COLO829 (cell line): ENCODE measurements around the gene SUCO.
A peak's percentile ranks its signal among the peaks of the same experiment; 100 is the strongest.
"Not testable (repeated sequence)": the region's sequence is repeated elsewhere in the genome, so short reads cannot be mapped to it uniquely, and the experiment has no call there.

Experiments used
- DNase-seq: peaks from one replicate; pipeline ENCODE4 v3.0.0; 2012; ENCODE audit warnings: low spot score

The SUCO gene

DNA sequence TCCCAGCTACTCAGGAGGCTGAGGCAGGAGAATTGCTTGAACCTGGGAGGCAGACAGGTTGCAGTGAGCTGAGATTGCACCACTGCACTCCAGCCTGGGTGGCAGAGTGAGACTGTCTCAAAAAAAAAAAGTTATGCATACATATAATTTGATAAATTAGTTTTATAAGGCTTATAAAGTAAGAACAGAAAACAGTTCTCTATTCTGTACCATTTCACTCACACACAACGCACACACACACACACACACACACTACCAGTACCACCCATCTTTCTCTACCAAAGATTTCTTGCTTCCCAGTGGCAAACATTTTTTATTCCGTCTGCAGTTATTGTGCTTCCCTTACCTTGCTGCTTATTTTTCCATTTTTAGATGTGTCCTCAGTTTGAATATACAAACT lies 79.5 kb downstream of the SUCO start:
- no peak for DNase-seq

DNA sequence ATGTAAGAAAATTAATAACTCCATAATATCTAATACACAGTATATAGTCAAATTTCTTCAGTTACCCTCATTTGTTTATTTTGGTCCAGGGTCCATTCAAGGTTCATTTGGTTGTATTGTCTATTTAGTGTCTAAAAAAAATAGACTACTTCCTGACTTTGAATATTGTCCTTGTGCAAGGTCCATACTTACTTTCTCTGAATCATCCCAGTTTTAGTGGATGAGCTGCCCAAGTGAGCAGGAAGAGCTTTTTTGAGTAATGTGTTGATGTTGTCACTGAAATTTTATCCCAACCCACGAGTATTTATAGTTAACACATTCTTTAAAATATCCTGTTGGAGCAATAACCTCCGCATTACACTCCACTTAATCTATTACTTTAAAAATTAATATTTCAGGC lies 80.3 kb downstream of the SUCO start:
- no peak for DNase-seq

DNA sequence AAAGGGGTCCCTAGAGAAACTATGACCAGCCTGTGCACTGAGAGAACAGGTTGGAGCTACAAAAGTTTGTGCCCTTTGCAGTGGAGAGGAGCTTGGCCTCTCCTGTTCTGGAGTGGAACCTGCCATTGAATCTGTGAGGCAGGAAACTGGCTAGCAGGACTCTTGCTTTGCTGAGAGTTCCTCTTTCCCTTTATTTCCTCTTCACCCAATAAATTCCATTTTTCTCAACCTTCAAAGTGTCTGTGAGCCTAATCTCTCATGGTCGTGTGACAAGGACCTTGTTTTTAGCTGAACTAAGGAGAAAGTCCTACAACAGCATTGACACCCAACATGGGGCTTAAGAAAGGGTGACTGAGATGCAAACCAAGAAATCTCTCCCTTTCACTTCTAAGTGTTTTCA lies 83.2 kb downstream of the SUCO start:
- no peak for DNase-seq

DNA sequence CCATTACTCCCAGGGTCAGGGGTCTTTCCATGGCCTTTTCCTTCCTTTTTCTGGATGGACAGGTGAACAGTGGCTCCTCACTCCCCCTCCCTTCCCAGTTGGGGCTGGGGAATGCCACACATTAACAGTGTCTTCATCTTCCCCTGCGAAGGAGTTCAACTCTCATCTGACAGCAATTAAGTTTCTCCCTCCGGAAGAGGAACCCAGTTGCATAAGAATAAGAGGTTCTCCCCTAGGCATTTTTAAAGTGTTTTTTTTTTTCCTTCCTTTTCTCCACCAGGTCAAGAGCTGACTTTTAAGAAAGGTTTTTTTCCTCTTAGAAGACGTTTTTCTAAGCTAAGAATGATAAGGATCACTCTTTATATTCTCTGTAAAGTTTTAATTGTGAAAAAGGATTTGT lies 83.7 kb downstream of the SUCO start:
- DNase-seq: no peak

DNA sequence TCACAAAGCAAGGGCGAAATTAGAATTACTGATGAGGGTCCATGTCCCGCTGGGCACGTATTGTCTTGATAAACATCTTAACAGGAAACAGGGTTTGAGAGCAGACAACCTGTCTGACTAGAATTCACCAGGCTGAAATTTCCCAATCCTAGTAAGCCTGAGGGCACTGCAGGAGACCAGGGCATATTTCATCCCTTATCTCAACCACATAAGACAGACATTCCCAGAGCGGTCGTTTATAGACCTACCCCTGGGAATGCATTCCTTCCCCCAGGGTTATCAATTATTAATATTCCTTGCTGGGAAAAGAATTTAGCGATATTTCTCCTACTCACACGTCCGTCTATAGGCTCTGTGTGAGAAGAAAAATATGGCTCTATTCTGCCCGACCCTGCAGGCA lies 87.7 kb downstream of the SUCO start:
- DNase-seq: not testable (repeated sequence)

DNA sequence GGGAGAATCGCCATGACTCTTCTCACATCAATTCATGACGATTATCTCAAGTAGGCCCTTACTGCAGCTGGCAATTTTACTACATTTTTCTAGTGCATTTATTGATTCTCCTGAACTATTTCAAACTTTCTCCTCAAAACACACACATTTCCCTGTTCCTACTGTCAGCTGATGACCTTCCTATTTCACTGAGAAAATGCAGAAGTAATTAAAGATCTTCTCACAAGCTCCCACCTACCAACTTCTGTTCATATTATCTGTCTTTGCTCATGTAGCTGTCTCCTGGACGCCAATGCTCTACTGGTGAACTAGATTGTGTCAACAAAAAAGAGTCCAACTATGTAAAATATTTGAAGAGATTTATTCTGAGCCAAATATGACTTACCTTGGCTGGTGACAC lies 89.6 kb downstream of the SUCO start:
- DNase-seq: no peak

DNA sequence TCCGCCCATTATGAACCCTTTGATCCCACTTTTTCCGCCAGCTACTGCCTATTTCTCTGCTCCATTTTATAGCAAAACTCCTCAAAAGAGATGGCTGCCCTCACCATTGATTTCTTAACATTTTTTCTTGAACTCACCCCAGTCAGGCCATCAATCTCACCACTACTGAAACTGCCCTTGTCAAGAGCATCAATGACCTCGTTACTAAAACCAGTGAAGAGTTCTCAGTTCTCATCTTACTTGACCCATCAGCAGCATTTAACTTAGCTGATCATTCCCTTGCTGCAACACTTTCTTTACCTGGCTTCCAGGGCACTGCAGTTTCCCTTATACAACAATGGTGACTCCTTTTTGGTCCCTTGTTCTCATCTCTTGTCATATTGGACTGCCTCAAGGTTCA lies 90.8 kb downstream of the SUCO start:
- no peak for DNase-seq

DNA sequence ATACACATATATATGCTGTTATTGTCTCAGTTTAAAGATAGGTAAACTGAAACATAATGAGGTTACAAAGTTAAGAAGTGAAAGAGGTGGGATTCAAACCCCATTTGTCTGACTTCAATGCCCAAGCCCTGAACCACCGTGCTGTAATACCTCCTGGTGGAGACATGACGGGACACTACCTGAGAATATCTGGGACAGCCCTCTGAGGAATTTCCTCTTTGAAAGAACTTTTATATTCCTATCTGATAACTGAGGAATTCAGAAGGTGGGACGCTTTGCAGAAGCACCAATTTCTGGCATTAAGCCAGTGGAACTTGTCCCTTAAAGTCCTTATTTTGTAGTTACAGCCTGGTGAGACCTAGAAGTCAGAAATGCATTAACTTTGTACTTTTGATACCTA lies 93.9 kb downstream of the SUCO start:
- no peak for DNase-seq

DNA sequence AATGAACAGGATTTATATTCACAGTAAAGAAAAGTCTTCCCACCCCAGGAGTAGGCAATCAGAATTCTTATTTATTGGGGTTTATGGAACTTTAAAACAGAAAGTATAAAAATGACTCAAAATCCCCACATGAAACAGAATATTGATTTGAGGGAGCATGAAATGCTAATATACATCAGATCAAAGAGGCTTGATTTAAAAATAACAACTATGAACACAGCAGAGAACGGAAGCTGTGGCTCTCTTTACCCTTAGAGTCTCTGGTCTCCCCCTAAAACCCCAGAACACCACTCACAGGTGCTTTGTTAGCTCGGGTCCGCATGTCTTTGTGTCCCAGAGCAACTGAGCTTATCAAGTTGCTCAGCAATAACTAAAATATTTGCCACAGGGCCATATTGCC lies 94.8 kb downstream of the SUCO start:
- DNase-seq: no peak

DNA sequence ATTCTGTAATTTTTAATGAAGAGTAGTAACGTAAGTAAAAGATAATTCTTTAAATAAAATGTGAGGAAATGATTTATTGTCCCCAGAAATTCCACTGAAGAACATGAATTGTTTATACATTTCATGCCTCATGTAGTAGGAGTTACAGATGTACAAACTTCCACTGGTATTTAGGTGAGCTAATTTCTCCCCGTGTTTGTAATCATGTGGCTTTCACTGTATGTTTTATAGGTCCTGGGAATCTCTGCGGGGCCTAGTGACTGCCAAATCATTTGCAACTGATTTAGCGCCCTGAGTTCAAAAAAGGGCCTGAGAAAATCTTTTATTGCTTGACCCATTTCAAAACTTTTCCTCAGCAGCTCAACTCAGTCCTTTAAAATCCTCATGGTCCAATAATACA lies 95.5 kb downstream of the SUCO start:
- DNase-seq: no peak

DNA sequence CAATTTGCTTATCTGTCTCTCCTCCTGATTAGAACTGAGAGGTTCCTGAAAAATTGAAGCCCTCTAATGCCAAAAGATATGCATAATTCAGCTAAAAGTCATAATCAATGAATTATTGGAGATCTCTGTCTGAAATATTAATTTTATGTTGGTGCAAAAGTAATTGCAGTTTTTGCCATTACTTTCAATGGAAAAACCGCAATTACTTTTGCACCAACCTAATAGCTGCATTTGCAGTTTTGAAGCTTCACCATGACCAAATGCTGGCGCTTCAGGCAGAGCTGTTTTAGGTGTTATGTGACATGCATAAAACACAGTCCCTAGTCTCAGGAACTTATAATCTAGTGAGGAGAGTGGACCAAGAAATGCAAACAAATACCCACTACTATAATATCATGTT lies 96.2 kb downstream of the SUCO start:
- no peak for DNase-seq

DNA sequence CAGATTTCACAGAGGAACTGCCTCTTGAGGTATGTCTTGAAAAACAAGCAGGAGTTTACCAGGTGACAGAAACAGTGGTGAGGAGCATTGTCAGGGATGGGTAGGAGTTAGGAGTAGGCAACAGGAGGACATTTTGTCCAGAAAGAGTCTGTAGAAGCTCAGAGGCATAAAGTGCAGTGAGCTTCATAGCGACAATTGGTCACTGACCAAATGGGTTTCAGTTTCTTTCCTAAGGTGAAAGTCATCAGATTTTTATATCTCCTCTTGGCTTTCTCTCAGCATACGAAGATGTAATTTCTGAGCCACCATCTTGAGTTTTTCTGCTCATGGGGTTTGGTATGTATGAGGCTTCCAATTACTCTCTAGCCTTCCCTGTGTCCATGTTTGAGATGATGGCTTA lies 96.7 kb downstream of the SUCO start:
- DNase-seq: no peak

DNA sequence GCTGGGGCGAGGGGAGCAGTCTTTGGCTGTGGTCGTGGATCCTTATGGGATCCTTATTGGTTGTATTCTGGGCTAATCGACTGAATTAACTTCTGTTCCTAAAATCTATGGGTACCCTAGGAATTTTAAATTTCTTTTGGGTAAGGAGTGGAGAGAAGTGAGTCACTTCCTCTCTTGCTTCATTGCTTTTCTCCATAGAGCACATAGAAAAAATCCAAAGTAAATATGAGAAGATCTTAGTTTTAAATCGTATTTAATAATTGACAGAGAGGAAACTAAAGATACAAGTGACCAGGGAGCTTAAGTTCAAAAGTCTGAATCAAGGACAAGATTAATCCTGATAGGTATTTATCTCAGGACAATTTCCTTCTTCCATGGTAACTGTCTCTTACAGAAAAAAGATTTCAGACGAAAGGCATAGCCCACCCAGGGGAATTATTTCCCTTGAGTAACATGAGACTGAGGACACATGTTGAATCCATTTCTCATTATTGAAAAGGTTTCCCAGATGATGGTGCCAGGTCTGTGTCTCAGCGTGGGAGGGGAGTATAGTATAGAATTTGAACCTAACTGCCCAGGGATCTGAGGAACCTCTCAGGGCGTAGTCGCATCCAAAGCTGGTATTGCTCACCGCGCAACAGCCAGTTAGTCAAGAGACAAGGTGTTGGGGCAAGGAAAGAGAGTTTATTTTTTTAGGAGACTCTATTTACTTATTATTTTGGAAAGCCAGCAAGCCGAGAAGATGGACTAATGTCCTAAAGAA lies 97.3 kb downstream of the SUCO start:
- no peak for DNase-seq

DNA sequence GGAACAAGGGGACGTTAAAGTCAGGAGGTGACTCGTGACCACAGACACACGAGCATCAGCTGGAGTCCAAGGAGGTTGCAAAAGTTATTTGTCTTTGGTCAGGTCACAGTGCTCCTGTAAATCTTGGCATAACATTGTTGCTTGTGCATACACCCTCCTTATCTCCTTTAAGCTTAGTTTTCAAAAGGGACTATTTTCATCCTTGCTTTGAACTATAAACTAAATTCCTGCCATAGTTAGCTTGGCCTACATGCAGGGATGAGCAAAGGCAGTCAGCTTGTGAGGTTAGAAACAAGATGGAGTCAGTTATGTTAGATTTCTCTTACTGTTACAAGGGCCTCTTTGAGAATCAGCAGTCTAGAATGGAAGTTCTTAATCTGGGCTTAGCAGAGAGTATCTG lies 97.9 kb downstream of the SUCO start:
- DNase-seq: no peak

DNA sequence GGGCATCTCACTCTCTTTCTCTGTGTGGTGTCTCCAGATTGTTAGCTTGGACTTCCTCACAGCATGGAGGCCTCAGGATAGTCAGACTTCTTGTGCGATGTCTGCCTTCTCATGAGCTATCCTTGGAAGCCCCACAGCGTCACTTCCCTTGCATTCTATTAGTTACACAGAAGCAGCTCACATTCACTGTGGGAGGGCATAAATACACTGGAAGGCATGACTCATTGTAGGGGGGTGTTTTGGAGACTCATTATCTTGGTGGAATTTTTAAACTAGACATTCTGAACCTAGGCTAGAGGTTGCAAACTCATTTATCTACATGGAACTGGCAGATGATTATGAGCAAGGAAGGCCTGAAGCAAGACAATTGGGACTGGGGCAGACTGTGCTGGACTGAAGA lies 104.6 kb downstream of the SUCO start:
- DNase-seq: peak; percentile 68

DNA sequence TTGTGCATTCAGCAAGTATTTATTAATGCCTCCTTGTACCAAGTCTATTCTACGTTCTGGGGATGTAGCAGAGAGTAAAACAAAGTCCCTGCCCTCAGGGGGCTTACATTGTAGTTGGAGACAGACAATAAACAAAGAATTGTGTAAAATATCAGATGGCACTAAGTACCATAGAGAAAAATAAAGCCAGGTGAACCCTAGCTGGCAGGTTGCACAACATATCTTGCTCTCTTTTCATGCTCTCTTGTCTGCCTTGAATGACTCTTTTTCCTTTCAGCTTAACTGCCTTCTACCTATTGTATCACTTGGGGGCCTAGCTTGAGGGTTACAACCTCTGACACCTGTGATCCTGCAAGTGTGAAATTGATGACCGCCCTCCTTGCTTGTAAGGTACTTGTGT lies 105.3 kb downstream of the SUCO start:
- no peak for DNase-seq

DNA sequence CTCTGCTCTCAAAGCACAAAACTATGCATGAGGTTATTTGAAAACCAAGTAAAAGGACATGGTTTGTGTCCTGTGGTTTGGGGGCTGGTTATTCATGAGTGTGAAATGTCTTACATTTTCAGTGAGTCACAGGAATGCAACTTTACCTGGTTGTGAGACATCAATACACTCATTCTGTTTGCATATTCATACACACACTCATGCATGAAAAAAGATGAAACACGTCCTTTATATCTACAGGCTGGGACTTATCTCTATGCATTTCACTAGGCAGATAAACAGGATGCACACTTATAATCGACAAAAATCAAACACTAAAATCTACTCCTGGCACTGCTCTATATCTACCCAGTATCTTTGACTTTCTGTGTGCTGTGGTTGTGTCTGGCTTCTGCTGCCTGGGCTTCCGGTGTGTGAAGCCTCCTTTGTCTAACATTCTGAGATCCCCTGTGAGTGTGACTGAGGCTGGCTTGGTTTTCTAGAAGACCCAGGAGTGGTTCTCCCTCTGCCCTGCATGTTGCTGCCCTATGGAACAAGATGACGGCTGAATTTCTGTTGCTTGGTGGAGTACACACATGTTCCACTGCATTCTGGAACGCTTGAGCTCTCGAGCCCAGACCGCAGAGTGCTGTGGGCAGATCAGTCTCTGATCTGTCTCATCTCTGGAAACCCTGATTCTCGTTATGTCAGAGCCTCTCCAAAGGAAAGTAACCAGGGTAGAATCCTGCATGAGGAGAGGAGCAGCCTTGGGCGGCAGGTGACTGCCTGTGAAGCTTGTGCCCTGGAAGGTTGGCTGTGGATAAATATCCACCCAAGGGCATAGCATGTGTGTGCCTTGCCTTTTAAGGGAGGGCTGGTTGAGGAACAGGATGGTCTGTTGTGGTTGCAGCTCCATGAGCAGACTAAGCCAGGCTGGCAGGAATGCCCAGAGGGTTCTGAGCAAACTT lies 106.2 kb downstream of the SUCO start:
- DNase-seq: peak; percentile 65

DNA sequence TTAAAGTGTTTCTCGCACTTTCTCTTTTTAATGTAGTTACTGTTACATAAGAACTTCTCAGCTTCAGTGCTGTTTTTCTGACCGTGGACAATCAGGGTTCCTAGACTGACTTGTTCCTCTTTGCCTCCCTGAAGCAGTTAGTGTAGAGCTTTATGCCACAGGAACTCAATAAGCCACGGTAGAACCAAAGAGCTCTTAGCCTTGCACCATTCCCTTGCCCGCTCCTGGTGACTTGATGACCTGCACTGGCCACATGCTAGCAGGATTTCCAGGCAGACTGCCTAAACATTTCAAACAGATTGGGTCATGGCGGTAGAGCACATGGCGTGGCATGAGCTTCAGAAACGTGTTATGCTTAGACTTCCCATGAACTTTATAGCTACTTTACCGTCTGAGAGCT lies 107.2 kb downstream of the SUCO start:
- no peak for DNase-seq

DNA sequence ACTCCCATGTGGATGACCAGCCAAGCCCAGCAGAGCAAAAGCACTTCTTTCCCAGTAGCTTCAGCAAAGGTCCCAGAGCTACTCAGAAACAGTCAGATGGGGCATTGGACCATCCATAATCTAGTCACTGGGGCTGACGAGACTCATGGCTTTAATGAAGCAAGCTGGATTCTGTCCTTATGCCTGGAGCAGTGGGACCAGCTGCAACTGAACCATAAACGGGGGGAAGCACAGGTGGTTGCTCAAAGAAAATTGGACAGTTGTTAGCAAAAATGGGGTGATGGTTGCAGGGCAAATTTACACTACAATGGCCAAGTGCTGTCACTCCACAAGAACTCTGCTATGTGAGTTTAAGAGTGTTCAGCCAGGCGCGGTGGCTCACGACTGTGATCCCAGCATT lies 108.5 kb downstream of the SUCO start:
- no peak for DNase-seq

DNA sequence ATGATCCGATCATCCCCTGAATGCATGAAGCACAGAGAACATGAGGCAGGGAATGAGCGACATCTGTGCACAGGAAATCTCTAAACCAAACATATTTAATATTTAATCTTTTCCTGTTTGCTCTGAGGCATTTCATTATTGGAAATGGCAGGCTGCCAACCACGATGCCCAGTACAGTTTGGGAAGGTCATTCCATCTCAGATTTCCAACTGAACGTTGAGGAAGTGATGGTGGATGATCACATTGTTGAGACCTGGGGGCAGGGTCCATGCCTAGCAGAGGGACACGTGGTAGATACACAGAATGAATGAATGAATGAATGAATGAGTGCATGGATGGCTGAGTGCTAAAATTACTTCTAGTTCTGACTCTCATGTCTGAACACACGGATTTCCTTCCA lies 110.0 kb downstream of the SUCO start:
- no peak for DNase-seq

DNA sequence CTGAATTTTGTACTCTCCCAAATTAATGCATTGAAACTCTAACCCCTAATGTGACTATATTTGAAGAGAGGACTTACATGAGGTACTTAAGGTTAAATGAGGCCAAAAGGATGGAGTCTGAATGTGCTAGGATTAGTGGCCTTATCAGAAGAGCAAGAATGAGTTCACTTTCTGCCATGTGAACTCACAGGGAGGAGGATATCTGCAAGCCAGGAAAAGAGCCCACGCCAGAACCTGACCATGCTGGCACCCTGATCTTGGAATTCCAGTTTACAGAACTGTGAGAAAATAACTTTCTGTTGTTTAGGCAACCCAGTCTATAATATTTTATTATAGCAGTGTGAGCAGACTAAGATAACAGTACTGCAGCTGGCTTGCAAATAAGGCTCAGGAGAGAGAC lies 113.7 kb downstream of the SUCO start:
- DNase-seq: no peak

DNA sequence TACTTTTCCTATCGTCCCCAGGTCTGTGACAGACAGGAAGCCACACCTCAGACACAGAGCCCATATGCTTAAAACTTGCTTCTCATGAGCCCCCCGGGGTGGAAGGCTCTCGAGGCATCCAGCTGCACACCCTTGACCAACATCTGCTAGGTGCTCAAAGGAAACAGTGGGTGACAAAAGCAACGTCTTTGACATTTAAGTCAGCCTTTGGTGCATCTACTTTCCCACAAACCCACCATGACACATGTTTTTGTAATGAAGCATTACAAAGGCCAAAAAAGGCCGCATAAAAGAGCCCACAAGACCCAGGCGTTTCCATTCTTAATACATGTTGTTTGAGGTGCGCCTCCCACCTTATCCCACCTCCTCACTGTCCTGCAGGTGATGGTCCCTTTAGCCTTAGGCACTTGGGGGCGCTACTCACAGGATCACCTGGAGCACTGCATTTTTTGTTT lies 114.2 kb downstream of the SUCO start:
- DNase-seq: no peak

DNA sequence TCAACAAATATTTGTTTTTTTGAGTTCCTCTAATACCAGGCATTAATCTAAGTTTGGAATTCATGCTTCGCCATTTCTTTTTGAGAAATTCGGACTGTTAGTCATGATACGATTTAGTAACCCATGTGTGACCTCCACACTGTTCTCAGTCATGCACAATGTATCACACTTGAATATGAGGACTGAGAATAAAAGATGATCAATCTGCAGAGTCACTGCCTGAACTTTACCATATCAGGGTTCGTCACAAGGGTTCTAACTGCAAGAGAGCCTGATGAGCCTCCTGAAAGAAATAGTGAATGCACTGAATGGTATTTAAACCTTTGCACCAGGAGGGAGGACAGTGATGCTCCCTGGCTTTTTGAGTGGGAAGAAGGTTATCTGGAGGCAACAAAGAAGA lies 115.0 kb downstream of the SUCO start:
- DNase-seq: no peak
